ENCODE measurements around the gene NUAK1.

NUAK1 gene

DNA sequence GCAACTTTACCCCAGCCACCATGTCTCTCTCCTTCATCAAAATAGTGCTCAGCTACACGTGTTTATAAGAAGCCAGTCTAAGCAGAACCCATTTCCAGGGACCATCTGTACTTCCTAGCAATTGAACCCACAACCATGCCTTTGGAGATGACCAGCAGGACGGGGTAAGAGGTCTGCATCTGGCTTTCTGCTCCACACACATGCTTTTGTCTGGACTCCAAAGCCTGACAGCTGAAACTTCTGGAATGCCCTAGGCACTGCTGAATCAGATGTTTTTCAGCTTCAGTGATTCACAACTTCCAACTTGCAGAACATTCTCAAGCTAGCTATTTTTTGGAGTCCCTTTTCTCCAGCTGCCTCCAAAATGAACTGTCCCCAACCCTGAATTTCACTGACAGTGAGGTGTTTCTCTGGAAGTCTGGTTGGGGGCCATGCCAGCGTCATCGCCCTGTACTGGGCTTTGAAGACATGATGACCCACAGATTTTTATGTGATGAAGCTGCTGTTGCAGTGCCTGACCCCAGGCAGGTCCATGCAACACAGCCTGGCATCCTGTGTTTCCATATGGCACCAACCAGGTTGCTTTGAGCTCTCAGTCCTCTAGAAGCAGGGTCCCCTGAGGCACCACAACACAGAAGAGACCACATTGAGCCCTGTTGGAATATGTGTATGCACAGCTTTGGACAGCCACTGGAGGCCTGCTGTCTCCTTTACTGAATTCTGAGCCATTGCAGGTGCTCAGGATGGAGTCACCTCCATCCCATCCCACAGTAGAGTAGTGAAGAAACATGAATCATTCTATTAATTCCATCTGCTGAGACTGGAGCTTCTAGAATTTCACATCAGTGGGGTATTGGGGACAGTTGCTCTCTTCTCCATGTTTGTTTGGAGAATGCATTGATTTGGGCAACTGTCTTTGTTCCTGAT, 80.2 kb downstream of the NUAK1 start:
- Histone ChIP-seq H3K27me3 (ENCODE audit: insufficient read depth, low read depth) (no peaks in the 10 kb centered on the region), H3K4me2 (no peak overlapping the region), H4K20me1 (ENCODE audit: insufficient read depth) (no peaks in the 10 kb centered on the region), H3K4me3 (IDR thresholded peaks at IDR 0.05; ENCODE audit: insufficient read depth, low read depth, low read length) (no peak overlapping the region), H2AFZ (ENCODE audit: low read depth) (no peak overlapping the region), H3K79me2 (ENCODE audit: insufficient read depth, low read depth) (no peaks in the 10 kb centered on the region), H3K4me1 (ENCODE audit: low read depth, poor library complexity, severe bottlenecking) (no peaks in the 10 kb centered on the region), H3K27ac (no peak overlapping the region), H3K9ac (no peak overlapping the region), H3K36me3 (ENCODE audit: insufficient read depth) (no peaks in the 10 kb centered on the region)
- TF ChIP-seq, protein P1, sequence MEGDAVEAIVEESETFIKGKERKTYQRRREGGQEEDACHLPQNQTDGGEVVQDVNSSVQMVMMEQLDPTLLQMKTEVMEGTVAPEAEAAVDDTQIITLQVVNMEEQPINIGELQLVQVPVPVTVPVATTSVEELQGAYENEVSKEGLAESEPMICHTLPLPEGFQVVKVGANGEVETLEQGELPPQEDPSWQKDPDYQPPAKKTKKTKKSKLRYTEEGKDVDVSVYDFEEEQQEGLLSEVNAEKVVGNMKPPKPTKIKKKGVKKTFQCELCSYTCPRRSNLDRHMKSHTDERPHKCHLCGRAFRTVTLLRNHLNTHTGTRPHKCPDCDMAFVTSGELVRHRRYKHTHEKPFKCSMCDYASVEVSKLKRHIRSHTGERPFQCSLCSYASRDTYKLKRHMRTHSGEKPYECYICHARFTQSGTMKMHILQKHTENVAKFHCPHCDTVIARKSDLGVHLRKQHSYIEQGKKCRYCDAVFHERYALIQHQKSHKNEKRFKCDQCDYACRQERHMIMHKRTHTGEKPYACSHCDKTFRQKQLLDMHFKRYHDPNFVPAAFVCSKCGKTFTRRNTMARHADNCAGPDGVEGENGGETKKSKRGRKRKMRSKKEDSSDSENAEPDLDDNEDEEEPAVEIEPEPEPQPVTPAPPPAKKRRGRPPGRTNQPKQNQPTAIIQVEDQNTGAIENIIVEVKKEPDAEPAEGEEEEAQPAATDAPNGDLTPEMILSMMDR (conservative IDR thresholded peaks at IDR 0.05; ENCODE audit: low read depth, low read length): no peak

DNA sequence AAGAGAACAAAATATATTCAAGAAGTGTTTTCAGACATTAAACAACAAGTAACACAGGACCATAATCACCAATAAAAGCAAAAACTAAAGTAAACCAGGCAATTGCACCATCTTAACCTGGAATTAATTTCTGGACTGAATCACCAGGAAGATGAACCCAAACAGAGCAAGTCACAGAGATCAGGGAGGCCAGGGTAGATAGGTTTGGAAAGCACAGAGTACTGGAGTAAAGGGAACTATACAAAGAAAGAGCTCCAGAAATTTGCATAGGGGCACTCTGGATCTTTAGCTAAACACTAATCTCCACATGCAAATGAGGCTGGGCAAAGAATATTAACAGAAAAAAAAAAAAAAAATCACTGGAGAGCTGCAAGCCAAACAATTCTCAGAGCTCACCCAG, 84.7 kb downstream of the NUAK1 start:
- no peak overlapping the region for H3K4me2 ChIP-seq

DNA sequence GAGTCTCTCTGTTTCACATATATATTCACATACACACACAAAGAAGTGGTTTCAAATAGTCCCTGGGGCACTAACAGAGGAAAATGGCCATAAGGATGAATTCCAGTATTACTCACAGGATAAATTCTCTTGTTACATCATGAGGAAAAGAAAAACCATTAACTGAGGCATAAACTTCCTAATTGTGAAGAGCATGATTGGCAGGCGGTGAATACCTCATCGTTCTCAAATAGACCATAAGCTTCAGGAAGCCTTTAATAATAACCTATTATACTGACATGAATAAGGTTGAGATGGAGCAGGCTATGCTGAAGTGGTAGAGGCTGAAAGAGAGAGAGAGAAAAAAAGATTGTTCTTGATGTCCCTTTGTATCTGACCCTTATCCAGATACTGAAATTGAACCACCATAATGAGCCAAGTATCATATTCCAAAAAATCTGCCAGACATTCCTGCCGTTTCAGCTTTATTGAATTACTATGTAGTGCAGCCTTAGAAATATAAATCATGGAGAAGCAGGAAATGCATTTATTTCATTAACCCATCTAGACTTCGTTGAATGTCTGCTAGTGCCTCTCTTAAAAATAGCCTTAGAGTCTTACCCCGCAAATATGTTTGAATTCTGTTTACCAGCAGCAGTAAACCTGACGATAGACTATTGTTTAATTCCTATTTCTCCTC, 86.8 kb downstream of the NUAK1 start:
- Histone ChIP-seq H3K4me2 (no peak overlapping the region), H2AFZ (ENCODE audit: low read depth) (no peak overlapping the region), H3K79me2 (ENCODE audit: insufficient read depth, low read depth) (no peaks in the 10 kb centered on the region)

More for the DNA sequence above, 84.7 kb downstream of the NUAK1 start:
- TF ChIP-seq, protein P1 (conservative IDR thresholded peaks at IDR 0.05; ENCODE audit: low read depth, low read length): no peak
- Histone ChIP-seq H3K36me3 (ENCODE audit: insufficient read depth) (no peaks in the 10 kb centered on the region), H2AFZ (ENCODE audit: low read depth) (no peak overlapping the region), H3K79me2 (ENCODE audit: insufficient read depth, low read depth) (no peaks in the 10 kb centered on the region), H3K4me3 (IDR thresholded peaks at IDR 0.05; ENCODE audit: insufficient read depth, low read depth, low read length) (no peak overlapping the region), H4K20me1 (ENCODE audit: insufficient read depth) (no peaks in the 10 kb centered on the region), H3K27ac (no peak overlapping the region), H3K27me3 (ENCODE audit: insufficient read depth, low read depth) (no peaks in the 10 kb centered on the region), H3K4me1 (ENCODE audit: low read depth, poor library complexity, severe bottlenecking) (no peaks in the 10 kb centered on the region), H3K9ac (no peak overlapping the region)

DNA sequence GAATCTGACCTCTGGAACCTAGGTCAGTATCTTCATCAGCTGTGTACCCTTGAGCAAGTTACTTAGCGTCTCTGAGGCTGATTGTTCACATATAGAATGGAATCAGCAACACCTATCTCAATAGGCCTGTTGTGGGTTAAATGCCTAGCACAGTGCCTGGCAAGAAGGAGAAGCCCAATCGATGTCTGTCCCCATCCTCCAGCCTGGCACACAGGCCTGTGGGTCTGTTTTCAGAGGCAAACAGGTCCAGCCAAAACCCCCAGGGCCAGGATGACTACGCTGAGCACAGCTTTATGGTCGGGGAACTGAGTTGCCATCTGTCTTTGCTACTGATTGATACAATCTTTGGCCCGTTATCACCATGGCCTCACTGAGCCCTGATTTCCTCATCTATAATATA, 89.2 kb downstream of the NUAK1 start:
- H3K27ac ChIP-seq: no peak overlapping the region
- no peak overlapping the region for H3K4me3 ChIP-seq (IDR thresholded peaks at IDR 0.05; ENCODE audit: insufficient read depth, low read depth, low read length)
- no peaks in the 10 kb centered on the region for H3K79me2 ChIP-seq (ENCODE audit: insufficient read depth, low read depth)
- H3K9ac ChIP-seq: no peak overlapping the region
- H3K4me1 ChIP-seq (ENCODE audit: low read depth, poor library complexity, severe bottlenecking): no peaks in the 10 kb centered on the region
- TF ChIP-seq, protein P1 (conservative IDR thresholded peaks at IDR 0.05; ENCODE audit: low read depth, low read length): no peak
- H3K36me3 ChIP-seq (ENCODE audit: insufficient read depth): no peaks in the 10 kb centered on the region
- no peak overlapping the region for H3K4me2 ChIP-seq
- no peaks in the 10 kb centered on the region for H4K20me1 ChIP-seq (ENCODE audit: insufficient read depth)
- no peak overlapping the region for H2AFZ ChIP-seq (ENCODE audit: low read depth)
- no peaks in the 10 kb centered on the region for H3K27me3 ChIP-seq (ENCODE audit: insufficient read depth, low read depth)

More for the DNA sequence above, 86.8 kb downstream of the NUAK1 start:
- no peaks in the 10 kb centered on the region for H3K4me1 ChIP-seq (ENCODE audit: low read depth, poor library complexity, severe bottlenecking)
- H3K27ac ChIP-seq: no peak overlapping the region
- TF ChIP-seq, protein P1 (conservative IDR thresholded peaks at IDR 0.05; ENCODE audit: low read depth, low read length): no peak
- H3K4me3 ChIP-seq (IDR thresholded peaks at IDR 0.05; ENCODE audit: insufficient read depth, low read depth, low read length): no peak overlapping the region
- H3K9ac ChIP-seq: no peak overlapping the region
- no peaks in the 10 kb centered on the region for H4K20me1 ChIP-seq (ENCODE audit: insufficient read depth)
- H3K36me3 ChIP-seq (ENCODE audit: insufficient read depth): no peaks in the 10 kb centered on the region
- no peaks in the 10 kb centered on the region for H3K27me3 ChIP-seq (ENCODE audit: insufficient read depth, low read depth)

Data from KMS-11 (cell line).